Measurements from ENCODE around the gene TPST2.

Gene TPST2

DNA sequence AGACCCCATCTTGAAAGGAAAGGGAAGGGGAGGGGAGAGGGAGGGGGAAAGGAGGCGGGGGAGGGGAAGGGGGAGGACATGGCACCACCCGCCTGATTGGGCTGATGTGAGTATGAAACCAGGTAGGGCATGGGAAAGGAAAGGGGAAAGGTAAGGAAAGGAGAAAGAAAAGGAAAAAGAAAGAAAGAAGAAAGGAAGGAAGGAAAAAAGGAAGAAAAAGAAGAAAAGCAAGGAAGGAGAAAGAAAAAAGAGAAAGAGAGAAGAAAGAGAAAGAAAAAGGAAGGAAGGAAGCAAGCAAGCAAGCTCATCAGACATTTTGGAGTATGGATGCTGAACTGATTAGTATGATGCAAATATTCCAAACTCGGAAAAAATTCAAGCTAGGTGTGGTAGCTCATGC, 41.6 kb downstream of the TPST2 start:
- Histone ChIP-seq H3K36me3 (ENCODE audit: insufficient read depth) (no peaks in the 10 kb centered on the region), H4K20me1 (ENCODE audit: insufficient read depth) (no peaks in the 10 kb centered on the region), H2AFZ (ENCODE audit: low read depth) (no peak overlapping the region), H3K79me2 (ENCODE audit: insufficient read depth, low read depth) (peaks cover 43% of the 10 kb centered on the region), H3K4me1 (ENCODE audit: low read depth, poor library complexity, severe bottlenecking) (peaks cover 69% of the 10 kb centered on the region), H3K9ac (no peak overlapping the region), H3K4me3 (IDR thresholded peaks at IDR 0.05; ENCODE audit: insufficient read depth, low read depth, low read length) (no peak overlapping the region), H3K4me2 (peak overlapping the region; percentile 26; the same call in 1 of the 2 replicates), H3K27ac (0 out of 2 replicates have a peak overlapping the region, but pooled peaks have one; percentile 27), H3K27me3 (ENCODE audit: insufficient read depth, low read depth) (no peaks in the 10 kb centered on the region)
- no peak for TF ChIP-seq CTCF (conservative IDR thresholded peaks at IDR 0.05; ENCODE audit: low read depth, low read length)

- no peak for TF ChIP-seq CTCF (conservative IDR thresholded peaks at IDR 0.05; ENCODE audit: low read depth, low read length)
- Histone ChIP-seq H3K79me2 (ENCODE audit: insufficient read depth, low read depth) (peaks cover 43% of the 10 kb centered on the region), H2AFZ (ENCODE audit: low read depth) (no peak overlapping the region), H3K36me3 (ENCODE audit: insufficient read depth) (no peaks in the 10 kb centered on the region), H4K20me1 (ENCODE audit: insufficient read depth) (no peaks in the 10 kb centered on the region), H3K4me2 (peak overlapping the region; percentile 26; the same call in 1 of the 2 replicates), H3K4me1 (ENCODE audit: low read depth, poor library complexity, severe bottlenecking) (peaks cover 70% of the 10 kb centered on the region), H3K27me3 (ENCODE audit: insufficient read depth, low read depth) (no peaks in the 10 kb centered on the region), H3K9ac (no peak overlapping the region), H3K4me3 (IDR thresholded peaks at IDR 0.05; ENCODE audit: insufficient read depth, low read depth, low read length) (no peak overlapping the region), H3K27ac (peak overlapping the region; percentile 27; the same call in 1 of the 2 replicates)
These were observed 42.1 kb downstream of the TPST2 start for GRCh38 chr22:26547837-26548236.

GRCh38 chr22:26547426-26547825, 42.5 kb downstream of the TPST2 start:
- Histone ChIP-seq H3K9ac (no peak overlapping the region), H3K4me2 (peak overlapping the region; percentile 26; the same call in 1 of the 2 replicates), H3K4me1 (ENCODE audit: low read depth, poor library complexity, severe bottlenecking) (peaks cover 67% of the 10 kb centered on the region), H2AFZ (ENCODE audit: low read depth) (no peak overlapping the region), H4K20me1 (ENCODE audit: insufficient read depth) (no peaks in the 10 kb centered on the region), H3K27ac (peak overlapping the region; percentile 27; the same call in 1 of the 2 replicates), H3K79me2 (ENCODE audit: insufficient read depth, low read depth) (peaks cover 42% of the 10 kb centered on the region), H3K36me3 (ENCODE audit: insufficient read depth) (no peaks in the 10 kb centered on the region), H3K4me3 (IDR thresholded peaks at IDR 0.05; ENCODE audit: insufficient read depth, low read depth, low read length) (no peak overlapping the region), H3K27me3 (ENCODE audit: insufficient read depth, low read depth) (no peaks in the 10 kb centered on the region)
- TF ChIP-seq CTCF (conservative IDR thresholded peaks at IDR 0.05; ENCODE audit: low read depth, low read length) = no peak

DNA sequence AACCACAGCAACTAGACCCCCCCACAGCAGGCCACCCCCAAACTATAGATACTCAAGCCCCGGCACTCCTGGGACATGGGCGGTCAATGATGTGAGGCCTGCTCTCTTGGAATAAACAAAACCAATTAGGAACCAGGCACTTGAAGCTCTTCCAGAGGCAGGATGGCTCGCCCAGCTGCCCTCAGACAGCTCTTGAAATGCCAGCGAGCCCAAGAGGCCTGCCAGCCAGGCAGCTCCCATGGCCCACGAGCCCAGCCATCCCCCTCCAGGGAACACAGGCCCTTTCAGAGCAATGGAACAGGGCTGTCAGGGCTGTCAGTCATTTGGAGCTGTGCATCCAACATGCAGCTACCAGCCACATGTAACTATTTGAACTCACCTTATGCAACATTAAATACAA, 43.6 kb downstream of the TPST2 start:
- H3K9ac ChIP-seq = no peak overlapping the region
- H3K36me3 ChIP-seq (ENCODE audit: insufficient read depth) = no peaks in the 10 kb centered on the region
- no peaks in the 10 kb centered on the region for H4K20me1 ChIP-seq (ENCODE audit: insufficient read depth)
- H2AFZ ChIP-seq (ENCODE audit: low read depth) = no peak overlapping the region
- peak overlapping the region; percentile 26 for H3K4me2 ChIP-seq
- H3K4me1 ChIP-seq (ENCODE audit: low read depth, poor library complexity, severe bottlenecking) = peaks cover 58% of the 10 kb centered on the region
- no peak for TF ChIP-seq CTCF (conservative IDR thresholded peaks at IDR 0.05; ENCODE audit: low read depth, low read length)
- no peak overlapping the region for H3K4me3 ChIP-seq (IDR thresholded peaks at IDR 0.05; ENCODE audit: insufficient read depth, low read depth, low read length)
- H3K79me2 ChIP-seq (ENCODE audit: insufficient read depth, low read depth) = peaks cover 30% of the 10 kb centered on the region
- H3K27ac ChIP-seq = no peak overlapping the region
- no peaks in the 10 kb centered on the region for H3K27me3 ChIP-seq (ENCODE audit: insufficient read depth, low read depth)
